GM12892 (cell line): ENCODE results near the gene SLC18A2.

Source experiments
- POLR2A ChIP-seq: IDR thresholded peaks from 2 replicates; pipeline ENCODE4 v1.6.1; 2011; ENCODE audit warnings: low read depth, low read length, control low read depth
- POLR2AphosphoS5 ChIP-seq: IDR thresholded peaks from 2 replicates; pipeline ENCODE4 v1.6.1; 2011; ENCODE audit warnings: low read depth, low read length, control low read depth

DNA sequence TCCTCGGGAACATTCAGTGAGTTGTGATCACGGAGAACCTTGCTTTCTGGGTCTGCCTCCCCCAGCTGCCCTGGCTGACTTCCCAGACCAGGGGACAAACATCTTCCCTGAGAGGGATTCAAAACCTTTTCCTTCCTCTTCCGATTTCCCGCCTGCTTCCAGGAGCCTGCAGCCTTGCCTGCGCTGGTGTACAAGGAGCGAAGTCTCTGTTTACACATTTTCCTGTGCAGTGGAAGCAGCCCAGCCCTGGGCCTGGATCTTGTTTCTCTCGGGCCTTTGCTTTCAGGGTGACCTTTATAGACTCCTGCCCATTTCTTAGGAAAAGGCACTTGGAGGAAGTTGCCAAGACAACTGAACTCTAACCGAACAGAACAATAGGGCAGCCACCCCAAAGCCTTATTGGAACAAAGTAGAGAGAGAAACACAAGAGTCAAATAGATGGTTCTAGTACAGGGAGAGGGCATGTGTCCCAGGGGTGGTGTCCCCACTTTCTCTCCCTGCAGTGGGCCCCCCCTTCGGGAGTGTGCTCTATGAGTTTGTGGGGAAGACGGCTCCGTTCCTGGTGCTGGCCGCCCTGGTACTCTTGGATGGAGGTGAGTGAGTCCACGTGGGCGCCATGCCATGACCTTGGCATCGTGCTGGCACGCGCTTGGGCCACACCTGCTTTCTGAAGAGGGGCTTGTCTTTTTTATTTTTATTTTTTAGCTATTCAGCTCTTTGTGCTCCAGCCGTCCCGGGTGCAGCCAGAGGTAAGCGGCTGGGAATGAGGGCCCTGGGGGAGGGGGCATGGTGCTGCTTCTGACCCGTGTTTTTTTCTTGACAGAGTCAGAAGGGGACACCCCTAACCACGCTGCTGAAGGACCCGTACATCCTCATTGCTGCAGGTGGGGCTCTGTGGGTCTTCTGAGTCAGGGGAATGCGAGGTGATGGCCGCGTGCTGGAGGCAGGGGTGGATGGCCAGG, 14.1 kb downstream of the SLC18A2 start:
- TF ChIP-seq POLR2AphosphoS5 (no peak), POLR2A (no peak)
